Stomach (tissue), 4 donors: Measurements from ENCODE around the gene TSPAN33.

Experiments used
- CTCF ChIP-seq, 7 experiments: fragments of 450-650 bp in 4 of 7; fragments of 200-600 bp in 3 of 7; sonication (generic) in 3 of 7; IDR thresholded peaks; one replicate each; pipeline ENCODE4 v1.5.1; 2016 to 2019; ENCODE audit warnings: antibody characterized with exemption in 7 of 7, control low read depth in 2 of 7, mild to moderate bottlenecking in 1 of 7
- EP300 ChIP-seq: sonication (generic); formaldehyde crosslinking; IDR thresholded peaks from one replicate; pipeline ENCODE4 v1.6.1; 2017; ENCODE audit warnings: antibody characterized with exemption
- POLR2A ChIP-seq, 4 donors: fragments of 450-650 bp; IDR thresholded peaks; one replicate each; pipeline ENCODE4 v1.6.1; 2016; ENCODE audit warnings: antibody characterized with exemption in 4 of 4, control low read depth in 2 of 4, mild to moderate bottlenecking in 1 of 4, moderate library complexity in 1 of 4
- POLR2AphosphoS5 ChIP-seq, 3 donors: sonication (generic); formaldehyde crosslinking; IDR thresholded peaks; one replicate each; pipeline ENCODE4 v1.6.1; 2016; ENCODE audit warnings: antibody characterized with exemption in 3 of 3

GRCh38 chr7:129205126-129205818, 60.8 kb downstream of the TSPAN33 start:
- no peak for TF ChIP-seq CTCF (IDR thresholded peaks at IDR 0.05)
- no peak for TF ChIP-seq POLR2AphosphoS5 (IDR thresholded peaks at IDR 0.05)
- no peak for TF ChIP-seq EP300
- TF ChIP-seq POLR2A (IDR thresholded peaks at IDR 0.05), result no peak
